NCI-H82 (cell line): Measurements from ENCODE around the gene BEST3.
"Not testable (repeated sequence)": the region's sequence is repeated elsewhere in the genome, so short reads cannot be mapped to it uniquely, and the experiment has no call there.

Experiments
- DNase-seq: peaks from one replicate; lab custom pipeline; 2025; lab: John Stamatoyannopoulos, UW

BEST3 gene

DNA sequence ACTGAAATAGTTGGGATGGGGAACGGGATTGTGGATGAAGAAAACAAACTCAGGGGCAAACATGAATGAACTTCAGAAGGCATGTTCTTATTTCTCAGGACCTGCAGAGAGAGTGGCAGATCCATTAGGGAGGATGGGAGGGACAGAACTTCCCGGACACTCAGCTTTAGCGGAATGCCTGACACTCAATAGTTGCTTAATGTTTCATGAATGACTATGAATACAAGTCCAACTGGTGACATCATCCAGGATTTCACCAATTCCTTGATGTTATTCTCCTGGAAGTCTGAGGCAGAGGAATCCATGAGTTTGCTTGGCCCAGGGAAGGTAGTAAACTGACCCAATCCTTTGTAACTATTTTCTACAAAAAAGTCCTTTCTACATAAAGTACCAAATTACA is 50.6 kb downstream of the BEST3 start:
- DNase-seq = no peak

- no peak for DNase-seq
These were observed 51.9 kb downstream of the BEST3 start for GRCh38 chr12:69647178-69647577.

GRCh38 chr12:69645031-69645430 is 54.1 kb downstream of the BEST3 start:
- no peak for DNase-seq

DNA sequence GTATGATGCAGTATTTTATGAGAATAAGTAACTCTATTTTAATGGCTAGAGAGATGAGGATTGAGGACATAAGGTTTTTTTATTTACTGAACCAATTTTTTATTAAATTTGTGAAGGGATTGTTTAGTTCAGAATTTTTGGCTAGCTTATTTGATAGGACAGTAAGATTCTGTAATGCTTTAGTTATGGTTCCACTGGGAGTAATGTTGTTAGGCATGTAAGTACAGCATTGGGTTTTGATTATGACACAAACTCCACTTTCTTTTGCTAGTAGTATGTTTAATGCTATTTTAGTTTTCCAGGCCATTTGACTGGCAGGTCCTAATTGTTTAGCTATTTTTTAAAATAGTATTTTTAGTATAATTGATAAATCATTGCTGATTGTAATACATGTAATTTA is 54.6 kb downstream of the BEST3 start:
- DNase-seq = no peak

GRCh38 chr12:69642531-69642930 is 56.6 kb downstream of the BEST3 start:
- no peak for DNase-seq

DNA sequence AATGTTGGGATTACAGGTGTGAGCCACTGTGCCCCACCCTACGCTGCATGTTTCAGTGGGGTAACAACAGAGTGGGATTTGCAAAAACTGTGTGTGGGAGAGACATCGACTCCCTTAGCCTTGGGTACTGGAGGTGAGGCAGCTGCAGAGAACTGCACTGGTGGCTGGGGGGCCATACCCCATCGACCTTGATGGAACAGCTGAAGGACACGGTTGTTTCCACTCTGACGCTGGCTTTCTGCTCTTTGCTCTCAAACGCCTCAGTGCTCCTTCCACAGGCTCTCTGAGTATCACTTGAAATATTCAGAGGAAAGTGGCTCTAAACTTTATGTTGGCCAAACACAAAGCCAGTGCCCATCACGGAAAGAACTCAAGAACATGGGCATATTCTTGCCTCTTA is 57.6 kb downstream of the BEST3 start:
- no peak for DNase-seq

DNA sequence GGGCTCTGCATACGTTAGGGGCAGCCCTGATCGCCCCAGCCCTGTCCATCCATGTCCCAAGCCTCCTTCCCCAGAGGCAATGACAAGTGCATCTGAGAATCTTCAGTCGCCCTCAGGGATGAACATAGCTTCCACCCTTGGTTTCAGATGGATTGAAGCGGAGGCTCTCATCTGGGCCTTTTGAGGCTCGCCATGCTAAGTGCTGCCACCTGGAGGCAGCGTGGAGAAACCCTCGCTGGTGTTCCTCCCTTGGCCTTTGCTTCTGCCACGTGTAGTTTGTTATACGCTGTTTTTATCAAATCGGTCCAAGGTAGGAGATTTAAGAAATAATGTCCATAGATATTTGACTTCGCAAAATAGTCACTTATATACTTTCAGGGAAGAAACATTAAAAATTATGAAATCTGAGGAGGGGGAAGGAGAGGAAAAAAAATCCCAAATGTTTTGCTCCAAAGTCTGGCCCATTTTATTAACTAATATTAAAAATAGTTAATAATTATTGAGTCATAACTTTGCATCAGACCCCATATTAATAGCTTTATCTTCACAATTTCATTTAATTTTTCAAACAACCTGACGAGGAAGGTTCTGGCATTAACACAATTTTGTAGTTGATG is 59.6 kb downstream of the BEST3 start:
- peak; percentile 81 for DNase-seq

- DNase-seq = peak; percentile 10
These were observed 66.0 kb downstream of the BEST3 start for GRCh38 chr12:69633061-69633460.

DNA sequence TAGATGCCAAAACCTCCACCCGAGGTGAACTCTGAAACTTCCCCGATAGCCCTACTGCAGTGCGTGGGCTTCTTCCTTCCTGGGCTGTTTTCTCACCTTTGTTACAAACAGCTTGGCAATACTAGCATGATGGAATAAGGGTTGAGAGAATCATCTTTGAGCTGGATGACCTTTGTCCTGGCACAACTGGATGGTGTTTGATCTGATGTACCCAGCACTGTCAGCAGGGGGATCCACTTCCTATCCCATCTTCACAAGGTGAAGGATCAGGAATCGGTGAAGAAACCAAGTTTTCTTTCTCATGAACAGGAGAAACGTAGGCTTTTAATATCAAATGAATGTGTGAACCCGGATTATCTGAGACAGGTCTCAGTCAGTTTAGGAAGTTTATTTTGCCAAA is 68.9 kb downstream of the BEST3 start:
- no peak for DNase-seq

- no peak for DNase-seq
These were observed 71.6 kb downstream of the BEST3 start for GRCh38 chr12:69627501-69627900.

DNA sequence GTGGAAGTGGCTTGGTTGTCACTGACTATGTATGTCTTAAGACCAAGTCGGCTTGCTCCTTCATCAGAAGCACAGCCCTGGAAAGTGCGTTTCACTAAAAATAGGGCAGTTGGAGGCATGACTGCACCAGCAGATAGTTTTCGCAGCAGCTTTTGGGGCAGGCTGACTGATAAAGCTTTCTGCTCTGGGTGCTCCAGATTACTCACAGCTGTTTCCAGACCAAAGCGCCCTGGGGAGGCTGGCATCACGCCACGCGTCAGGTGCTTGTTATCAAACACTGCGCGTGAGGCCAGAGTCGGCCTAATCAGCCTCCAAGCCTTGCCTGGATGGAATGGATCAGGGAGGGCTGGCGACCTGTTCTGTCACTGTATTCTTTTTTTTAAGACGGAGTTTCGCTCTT is 75.1 kb downstream of the BEST3 start:
- DNase-seq = no peak

DNA sequence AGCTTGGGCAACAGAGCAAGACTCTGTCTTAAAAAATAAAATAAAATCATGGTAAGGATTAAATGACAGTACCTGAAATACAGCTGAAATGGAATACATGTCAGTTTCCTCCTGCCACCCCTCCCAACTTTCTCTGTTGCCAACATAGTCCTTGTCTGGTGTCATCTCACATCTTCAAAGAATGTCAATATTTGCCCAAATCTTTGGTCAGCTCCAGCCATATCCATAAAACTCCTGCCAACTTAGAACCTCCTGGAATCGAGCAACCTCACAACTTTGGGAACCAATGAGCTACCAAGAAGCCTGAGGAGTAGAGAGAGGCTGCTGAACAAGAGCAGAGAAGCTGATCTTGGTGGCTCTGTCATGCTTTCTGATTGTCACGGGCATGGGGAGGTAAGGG is 77.6 kb downstream of the BEST3 start:
- DNase-seq = no peak

DNA sequence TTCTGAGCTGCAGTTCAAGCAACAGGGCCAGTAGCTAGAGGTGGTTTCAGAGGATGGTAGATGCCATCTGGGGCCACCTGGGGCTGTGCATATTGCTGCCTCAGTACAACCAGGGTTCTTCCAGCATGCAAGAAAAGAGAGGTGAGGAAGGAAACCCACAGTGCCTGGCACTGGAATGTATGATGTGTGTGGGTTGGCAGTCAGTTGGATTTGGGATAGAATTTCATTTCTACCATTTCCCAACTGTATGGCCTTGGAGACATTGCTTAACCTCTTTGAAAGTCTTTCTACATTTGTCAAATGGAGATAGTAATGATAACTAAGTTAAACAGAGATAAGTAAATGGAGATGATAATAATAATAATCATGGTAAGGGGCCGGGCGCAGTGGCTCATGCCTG is 78.2 kb downstream of the BEST3 start:
- DNase-seq = no peak

GRCh38 chr12:69620077-69620476 is 79.0 kb downstream of the BEST3 start:
- DNase-seq = no peak

DNA sequence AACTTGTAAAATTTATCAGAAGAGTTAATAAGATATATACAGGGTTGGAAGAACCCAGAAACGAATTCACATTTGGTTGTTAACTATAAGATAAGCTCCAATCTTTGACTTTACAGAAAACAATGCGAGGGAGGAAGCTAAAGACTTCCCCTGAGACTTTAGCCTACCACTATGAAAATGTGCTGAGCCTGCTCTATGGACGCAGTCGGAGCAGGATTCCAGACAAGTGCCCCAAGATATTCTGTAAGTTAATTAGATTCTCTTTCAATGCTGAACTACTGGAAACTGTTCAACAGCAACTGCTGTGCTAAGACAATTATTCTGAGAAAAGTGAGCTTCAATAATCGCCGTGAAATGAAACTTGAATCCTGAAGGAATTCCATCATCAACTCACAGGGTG is 80.1 kb downstream of the BEST3 start:
- no peak for DNase-seq

DNA sequence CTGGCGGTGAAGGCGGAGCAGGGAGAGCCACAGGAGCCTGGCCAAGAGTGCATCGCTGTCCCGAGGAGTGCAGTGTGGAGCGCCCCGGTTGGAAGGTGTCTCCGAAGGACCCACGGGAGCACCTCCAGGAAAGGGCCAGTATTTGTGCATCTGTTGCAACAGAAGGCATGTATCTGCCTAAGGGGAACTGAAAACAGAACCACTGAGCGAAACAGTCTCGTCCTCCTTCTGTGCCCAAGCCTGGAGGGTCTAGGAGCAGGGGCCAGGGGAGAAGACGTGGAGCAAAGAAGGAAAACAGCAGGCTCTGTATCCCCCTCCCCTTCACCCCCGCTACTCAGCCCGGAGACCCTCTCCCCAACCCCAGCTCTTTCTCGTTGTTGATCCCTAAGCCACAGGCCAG is 83.1 kb downstream of the BEST3 start:
- DNase-seq = no peak

DNA sequence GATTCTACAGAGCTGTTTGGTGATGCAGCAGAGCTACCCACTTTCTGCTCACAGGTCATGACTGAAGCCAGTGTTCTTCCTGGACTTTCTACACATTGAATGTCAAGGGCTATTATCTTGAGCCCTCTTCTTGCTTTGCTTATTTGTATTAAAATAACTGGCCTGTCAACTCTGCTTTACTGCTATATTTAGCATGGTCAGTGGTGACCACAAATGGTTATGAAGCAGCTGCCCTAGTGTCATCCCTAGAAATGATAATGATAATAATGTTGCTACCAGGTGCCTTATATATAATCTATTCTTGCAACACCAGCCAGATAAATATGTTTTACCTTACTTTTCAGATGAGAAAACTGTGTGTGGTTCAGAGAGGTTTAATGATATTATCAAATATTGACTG is 85.8 kb downstream of the BEST3 start:
- no peak for DNase-seq

GRCh38 chr12:69610729-69611128 is 88.4 kb downstream of the BEST3 start, which contains the start of gene LRRC10:
LRRC10 (minus strand) TSS chr12:69610907; CDS start chr12:69610838, 69 bp downstream.
- DNase-seq = no peak

GRCh38 chr12:69610126-69610525 is 89.0 kb downstream of the BEST3 start:
- DNase-seq = peak; percentile 27

- DNase-seq = no peak
These were observed 91.0 kb downstream of the BEST3 start for GRCh38 chr12:69608114-69608513.

GRCh38 chr12:69604275-69604674 is 94.8 kb downstream of the BEST3 start:
- not testable (repeated sequence) for DNase-seq
